GM18505 (cell line): ENCODE results near the gene RASGRP2.

ENCODE experiments used
- ATAC-seq: cut with Tn5 transposase; IDR thresholded peaks from one replicate; pipeline ENCODE4 v1.9.1; 2021; ENCODE audit not compliant: unreplicated experiment
- POLR2A ChIP-seq: IDR thresholded peaks from 4 replicates; pipeline ENCODE4 v1.6.1; 2011; ENCODE audit warnings: borderline replicate concordance; ENCODE audit not compliant: insufficient read depth, insufficient read length; ENCODE audit errors: extremely low read depth

Gene RASGRP2

GRCh38 chr11:64766881-64767280 is 22.9 kb upstream of the RASGRP2 start:
- ATAC-seq = no peak
- no peak for TF ChIP-seq POLR2A

- no peak for TF ChIP-seq POLR2A
- no peak for ATAC-seq
These were observed 22.1 kb upstream of the RASGRP2 start for GRCh38 chr11:64765851-64766665.

- TF ChIP-seq POLR2A = peak; percentile 40
- no peak for ATAC-seq
These were observed 21.4 kb upstream of the RASGRP2 start for GRCh38 chr11:64765291-64765850.

- TF ChIP-seq POLR2A = no peak
- no peak for ATAC-seq
These were observed 20.8 kb upstream of the RASGRP2 start for GRCh38 chr11:64764753-64765152.

- ATAC-seq = no peak
- peak; percentile 6 for TF ChIP-seq POLR2A
These were observed 20.2 kb upstream of the RASGRP2 start for GRCh38 chr11:64764040-64764611.

- no peak for ATAC-seq
- TF ChIP-seq POLR2A = peak; percentile 5
These were observed 19.6 kb upstream of the RASGRP2 start for GRCh38 chr11:64763526-64764039.

GRCh38 chr11:64762674-64763525 is 19.0 kb upstream of the RASGRP2 start:
- ATAC-seq = no peak
- no peak for TF ChIP-seq POLR2A

- no peak for ATAC-seq
- TF ChIP-seq POLR2A = peak; percentile 36
These were observed 18.3 kb upstream of the RASGRP2 start for GRCh38 chr11:64762277-64762673.

GRCh38 chr11:64760759-64761420 is 16.9 kb upstream of the RASGRP2 start:
- TF ChIP-seq POLR2A = no peak
- no peak for ATAC-seq

- no peak for TF ChIP-seq POLR2A
- ATAC-seq = no peak
These were observed 16.1 kb upstream of the RASGRP2 start, which contains the start of gene PYGM for GRCh38 chr11:64759722-64760719. Gene PYGM, minus strand, starts transcription at chr11:64759974. Its CDS starts 76 bp downstream, at chr11:64759898.

GRCh38 chr11:64759131-64759721 is 15.3 kb upstream of the RASGRP2 start:
- no peak for ATAC-seq
- no peak for TF ChIP-seq POLR2A

GRCh38 chr11:64758330-64759079 is 14.6 kb upstream of the RASGRP2 start:
- TF ChIP-seq POLR2A = no peak
- ATAC-seq = no peak
